ENCODE results near the gene PPP2R3B. TPM values are rescaled to one million over a fixed set of nuclear protein-coding genes. Genes with fewer than 3 reads are reported as not detected.
"Not testable (repeated sequence)": the region's sequence is repeated elsewhere in the genome, so short reads cannot be mapped to it uniquely, and the experiment has no call there.

The PPP2R3B gene
- 12.6 and 34.7 TPM in 2 replicates for total RNA-seq (2014; rRNA removed; shearing (Covaris generic))

DNA sequence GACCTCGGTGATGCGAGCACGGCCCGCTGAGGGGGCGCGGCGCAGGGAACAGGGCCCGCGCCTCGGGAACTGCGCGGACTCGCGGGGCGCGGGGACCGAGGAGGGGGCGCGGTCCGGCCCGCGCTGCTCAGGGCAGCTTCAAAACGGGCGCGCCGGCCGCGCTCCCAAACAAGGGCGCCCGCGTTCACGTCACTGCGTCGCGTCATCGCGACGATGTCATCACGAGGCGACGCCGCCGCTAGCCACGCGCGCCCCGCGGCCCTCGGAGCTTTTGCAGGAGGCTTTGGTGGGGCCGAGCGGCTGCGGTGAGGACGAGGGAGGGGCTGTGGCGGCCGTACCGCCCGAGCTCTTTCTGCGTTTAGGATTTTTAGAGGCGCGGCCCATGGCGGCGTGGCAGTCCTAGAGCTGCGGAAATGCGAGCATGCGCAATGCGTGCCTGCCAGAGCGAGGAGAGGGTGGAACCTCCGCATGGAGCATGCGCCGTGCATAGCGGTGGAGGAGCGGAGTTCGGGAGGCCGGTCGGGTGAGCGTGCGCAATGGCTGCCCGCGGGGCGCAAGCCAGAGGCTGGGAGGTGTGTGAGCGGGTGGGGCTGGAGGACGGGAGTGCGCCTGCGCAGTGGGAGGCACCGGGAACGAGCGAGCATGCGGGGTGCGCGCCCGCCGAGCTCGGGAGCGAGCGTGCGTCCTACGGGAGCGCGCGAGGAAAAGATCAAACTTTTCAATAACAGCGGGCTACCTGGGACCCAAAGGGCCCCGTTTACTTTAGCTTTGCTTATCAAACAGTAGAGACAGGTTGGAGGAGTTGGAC lies at the start of gene PPP2R3B:
Gene PPP2R3B, minus strand, starts transcription at position 140 of the 808 bp plus-strand sequence. CDS start 216 bp downstream, outside the sequence.
- peak; percentile 99 for DNase-seq (ENCODE audit: low spot score)

GRCh38 chrX:435536-436122 lies 48.9 kb upstream of the PPP2R3B start:
- no peak for DNase-seq (ENCODE audit: low spot score)

- DNase-seq (ENCODE audit: low spot score), result no peak
Measured at GRCh38 chrX:434946-435345, 48.2 kb upstream of the PPP2R3B start.

GRCh38 chrX:433771-434170 lies 47.1 kb upstream of the PPP2R3B start:
- DNase-seq (ENCODE audit: low spot score), result no peak

GRCh38 chrX:432666-433065 lies 46.0 kb upstream of the PPP2R3B start:
- DNase-seq (ENCODE audit: low spot score), result not testable (repeated sequence)

DNA sequence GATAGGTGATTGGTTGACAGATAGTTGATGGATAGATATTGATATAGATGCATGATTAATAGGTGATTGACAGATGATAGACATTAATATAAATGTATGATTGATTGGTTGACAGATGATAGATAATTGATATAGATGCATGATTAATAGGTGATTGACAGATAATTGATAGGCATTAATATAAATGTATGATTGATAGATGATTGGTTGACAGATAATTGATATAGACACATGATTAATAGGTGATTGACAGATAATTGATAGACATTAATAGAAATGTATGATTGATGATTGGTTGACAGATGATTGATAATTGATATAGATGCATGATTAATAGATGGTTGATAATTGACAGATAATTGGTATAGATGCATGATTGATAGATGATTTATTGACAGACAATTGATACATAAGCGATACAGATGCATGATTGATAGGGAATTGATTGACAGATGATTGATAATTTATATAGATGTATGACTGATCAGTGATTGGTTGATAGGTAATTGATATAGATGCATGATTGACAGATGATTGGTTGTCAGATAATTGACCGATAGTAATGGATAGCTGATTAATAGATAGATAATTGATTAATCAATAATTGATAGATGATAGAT lies 44.9 kb upstream of the PPP2R3B start:
- no peak for DNase-seq (ENCODE audit: low spot score)

DNA sequence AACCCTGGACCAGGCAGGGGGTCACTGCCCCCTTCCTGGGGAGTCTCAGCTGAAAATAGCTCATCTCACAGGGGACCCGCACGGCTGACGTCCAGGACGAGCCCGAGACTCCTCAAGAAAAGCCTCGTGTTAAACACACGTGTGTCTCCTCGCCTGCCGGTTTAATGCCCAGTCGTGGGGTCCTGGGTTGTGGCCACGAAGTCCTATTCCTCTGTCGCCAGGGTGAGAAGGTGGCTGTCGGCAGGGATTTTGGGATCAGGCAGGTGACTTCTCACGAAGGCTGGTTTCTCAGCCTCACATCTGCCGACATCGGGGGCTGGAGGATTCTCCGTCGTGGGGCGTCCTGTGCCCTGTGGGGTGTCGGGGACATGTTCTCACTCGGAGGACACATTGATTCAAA lies 44.3 kb upstream of the PPP2R3B start:
- DNase-seq (ENCODE audit: low spot score), result no peak

DNA sequence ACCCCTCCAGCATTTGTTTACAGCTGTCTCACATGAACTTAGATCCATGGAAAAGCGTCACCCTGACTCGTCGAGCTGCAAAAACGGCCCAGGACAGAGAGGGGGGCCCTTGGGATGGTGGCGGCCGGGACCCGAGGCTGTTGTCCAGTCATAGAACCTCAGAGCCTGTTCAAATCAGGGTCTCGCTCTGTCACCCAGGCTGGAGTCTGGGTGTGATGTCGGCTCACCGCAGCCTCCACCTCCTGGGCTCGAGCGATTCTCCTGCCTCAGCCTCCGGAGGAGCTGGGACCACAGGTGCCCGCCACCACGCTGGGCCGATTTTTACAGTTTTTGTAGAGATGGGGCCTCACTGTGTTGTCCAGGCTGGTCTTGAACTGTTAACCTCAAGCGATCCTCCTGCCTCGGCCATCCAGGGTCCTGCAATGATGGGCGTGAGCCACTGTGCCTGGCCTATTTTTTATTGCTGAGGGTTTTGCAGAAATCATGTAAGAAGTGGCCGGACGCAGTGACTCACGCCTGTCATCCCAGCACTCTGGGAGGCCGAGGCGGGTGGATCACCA lies 42.6 kb upstream of the PPP2R3B start:
- DNase-seq (ENCODE audit: low spot score), result no peak

- peak; percentile 51 for DNase-seq (ENCODE audit: low spot score)
Measured at GRCh38 chrX:427812-428725, 41.4 kb upstream of the PPP2R3B start.

GRCh38 chrX:426881-427280 lies 40.2 kb upstream of the PPP2R3B start:
- DNase-seq (ENCODE audit: low spot score), result no peak

DNA sequence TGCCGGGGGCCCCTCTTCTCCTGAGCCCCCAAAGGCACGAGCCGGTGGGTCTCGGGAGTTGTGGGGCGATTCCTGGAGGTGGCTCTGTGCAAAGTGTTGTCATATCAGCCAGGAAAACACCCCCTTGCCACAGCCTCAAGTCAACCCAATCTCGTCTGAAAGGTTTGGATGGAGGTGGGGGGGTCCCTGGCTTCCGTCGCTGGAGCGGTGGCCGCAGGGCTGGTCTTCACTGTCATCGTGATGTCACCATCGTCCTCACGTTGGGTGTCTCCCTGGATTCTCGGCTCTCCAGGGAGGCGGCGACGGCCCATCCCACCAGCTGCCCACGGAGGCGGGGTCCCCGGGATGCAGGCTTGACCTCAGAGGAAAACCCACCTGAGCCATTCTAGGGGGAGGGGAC lies 38.3 kb upstream of the PPP2R3B start:
- DNase-seq (ENCODE audit: low spot score), result no peak

DNA sequence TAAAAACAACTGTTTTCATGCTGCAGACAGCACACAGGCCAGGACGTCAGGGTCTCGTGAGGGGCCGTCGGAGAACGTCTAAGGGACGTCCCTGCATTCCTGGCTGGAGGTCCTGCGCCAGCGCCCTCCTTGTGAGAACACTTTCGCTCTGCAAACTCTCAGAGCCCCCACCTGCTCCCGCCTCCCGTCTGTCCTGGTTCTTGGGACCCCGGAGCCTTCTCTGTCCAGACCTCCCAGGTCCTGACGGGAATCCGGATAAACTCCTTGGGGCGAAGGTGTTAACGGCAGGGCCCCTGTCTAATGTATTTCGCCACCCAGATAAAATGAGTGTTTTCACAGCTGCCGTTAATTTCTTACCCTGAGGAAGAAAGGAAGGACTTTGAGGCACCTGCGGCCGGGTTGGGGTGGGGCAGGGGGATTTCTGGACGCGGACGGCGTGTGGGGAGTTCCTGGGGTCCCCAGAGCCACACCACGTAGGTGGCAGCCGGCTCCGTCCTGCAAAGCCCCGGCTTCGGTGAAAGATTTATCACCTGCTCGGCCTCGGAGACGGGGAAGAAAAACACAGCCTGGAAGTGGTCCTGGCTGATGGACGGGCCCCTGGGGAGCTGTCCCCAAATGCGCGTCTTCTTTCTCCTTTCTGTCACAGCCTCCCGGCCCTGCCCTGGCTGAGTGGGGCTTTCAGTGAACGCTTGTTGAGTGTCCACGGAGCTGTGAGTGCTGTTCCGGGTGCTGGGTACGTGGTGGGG lies 35.1 kb upstream of the PPP2R3B start:
- DNase-seq (ENCODE audit: low spot score), result no peak

- DNase-seq (ENCODE audit: low spot score), result no peak
Measured at GRCh38 chrX:420496-421223, 34.0 kb upstream of the PPP2R3B start.

- DNase-seq (ENCODE audit: low spot score), result no peak
Measured at GRCh38 chrX:418927-419729, 32.4 kb upstream of the PPP2R3B start.

- DNase-seq (ENCODE audit: low spot score), result not testable (repeated sequence)
Measured at GRCh38 chrX:415498-415897, 28.8 kb upstream of the PPP2R3B start.

DNA sequence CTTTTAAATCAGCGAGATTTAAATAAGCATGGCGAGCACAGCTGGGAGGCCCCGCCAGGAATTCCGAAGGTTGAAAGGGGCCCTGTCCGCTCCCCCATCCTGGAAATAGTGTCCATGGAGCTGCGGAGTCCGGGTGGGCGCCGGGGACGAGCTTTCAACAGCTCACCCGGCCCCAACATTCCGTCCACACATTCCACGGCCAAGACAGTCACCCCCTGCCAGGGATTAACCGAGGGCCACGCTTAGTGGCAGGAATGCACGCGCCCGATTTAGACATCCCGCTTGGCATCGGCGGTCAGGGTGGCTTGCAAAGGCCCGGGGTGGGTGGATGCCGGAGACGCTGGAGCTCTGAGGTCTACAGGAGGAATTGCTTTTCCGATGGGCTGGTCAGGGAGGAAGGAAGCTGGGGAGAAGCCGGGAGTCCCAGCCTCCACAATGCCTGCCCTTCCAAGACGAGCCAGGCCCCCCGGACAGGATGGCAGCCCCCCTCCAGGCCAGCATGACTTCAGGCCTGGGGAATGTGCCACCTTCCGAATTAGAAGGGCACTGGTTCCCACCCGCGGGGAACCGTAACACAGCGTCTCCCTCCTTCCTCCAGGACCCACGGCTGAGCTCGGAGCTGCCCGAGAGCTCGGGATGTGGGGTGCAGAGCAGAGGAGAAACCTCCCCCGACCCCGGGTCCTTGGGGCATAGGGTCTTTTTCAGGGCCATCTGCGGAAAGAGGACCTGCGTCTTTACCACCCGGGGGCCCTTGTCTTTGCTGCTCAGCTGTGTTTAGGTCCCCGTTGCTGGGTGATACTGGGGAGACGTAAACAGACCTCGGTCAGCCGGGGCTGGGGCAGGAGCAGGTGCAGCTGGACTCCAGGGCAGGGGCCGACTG lies 26.9 kb upstream of the PPP2R3B start:
- DNase-seq (ENCODE audit: low spot score), result no peak

DNA sequence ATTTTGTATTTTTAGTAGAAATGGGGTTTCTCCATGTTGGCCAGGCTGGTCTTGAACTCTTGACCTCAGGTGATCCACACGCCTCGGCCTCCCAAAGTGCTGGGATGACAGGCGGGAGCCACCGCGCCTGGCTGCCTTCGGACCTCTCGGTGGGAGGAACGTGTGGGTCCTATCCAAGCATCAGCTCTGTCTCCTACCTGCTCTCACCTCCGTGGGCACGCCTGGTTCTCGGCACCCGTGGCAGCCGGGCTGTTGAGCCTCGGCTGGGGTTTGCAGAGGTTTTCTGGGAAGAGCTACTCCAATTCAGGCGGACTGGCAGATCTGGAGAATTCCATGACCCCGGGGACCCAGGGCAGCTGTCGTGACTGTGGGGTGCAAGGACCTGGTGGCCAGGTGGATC lies 23.6 kb upstream of the PPP2R3B start:
- no peak for DNase-seq (ENCODE audit: low spot score)

DNA sequence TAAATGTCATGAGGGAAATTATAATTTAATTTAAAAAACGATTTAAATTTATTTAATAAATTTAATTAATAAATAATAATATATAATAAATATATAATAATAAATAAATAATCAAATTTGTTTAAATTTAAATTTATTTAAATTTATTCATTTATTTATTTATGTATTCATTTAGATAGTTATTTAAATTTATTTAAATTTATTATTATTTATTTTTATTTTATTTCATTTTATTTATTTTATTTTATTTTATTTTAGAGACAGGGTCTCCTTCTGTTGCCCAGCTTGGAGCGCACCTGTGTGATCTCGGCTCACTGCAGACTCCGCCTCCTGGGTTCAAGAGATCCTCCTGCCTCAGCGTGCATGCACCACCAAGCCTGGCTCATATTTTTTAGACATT lies 18.4 kb upstream of the PPP2R3B start:
- DNase-seq (ENCODE audit: low spot score), result no peak
